Lower lobe of right lung (tissue), 2 donors: Measurements from ENCODE around the gene FARS2. TPM values are rescaled to one million over a fixed set of nuclear protein-coding genes. Genes with fewer than 3 reads are reported as not detected.

Experiments used
- ATAC-seq, 2 donors: fragments of 200-7000 bp; cut with Tn5 transposase; one replicate each; pipeline ENCODE4 v1.9.1; 2020 to 2022; ENCODE audit warnings: mild to moderate bottlenecking in 2 of 2, moderate library complexity in 2 of 2
- DNase-seq: peaks from one replicate; pipeline ENCODE4 v3.0.0-alpha.2; 2020
- H3K27ac ChIP-seq: fragments of 200-600 bp; one replicate; pipeline ENCODE4 v1.8.0; 2022
- H3K27me3 ChIP-seq: fragments of 200-600 bp; one replicate; pipeline ENCODE4 v1.8.0; 2022; ENCODE audit warnings: low read depth
- H3K36me3 ChIP-seq: fragments of 200-600 bp; one replicate; pipeline ENCODE4 v1.8.0; 2022; ENCODE audit warnings: mild to moderate bottlenecking
- H3K4me1 ChIP-seq: fragments of 200-600 bp; one replicate; pipeline ENCODE4 v1.8.0; 2022
- H3K4me3 ChIP-seq: fragments of 200-600 bp; one replicate; pipeline ENCODE4 v1.8.0; 2022; ENCODE audit warnings: mild to moderate bottlenecking
- H3K9me3 ChIP-seq: fragments of 200-600 bp; one replicate; pipeline ENCODE4 v1.8.0; 2022
- CTCF ChIP-seq: fragments of 200-600 bp; IDR thresholded peaks from one replicate; pipeline ENCODE4 v1.8.0; 2022; ENCODE audit warnings: antibody characterized with exemption, mild to moderate bottlenecking
- intact Hi-C: fragments of 100-400 bp; cut with DNase I; formaldehyde crosslinking; loops from one replicate; pipeline ENCODE4 v1.11.0; 2022
- total RNA-seq: library from RNA; stranded (reverse); fragmentation: NEBNext Ultra II Directional; extraction: Animal tissue kit (Norgen Biotek cat#: 25700); gene quantifications from one replicate; pipeline ENCODE4 v1.2.1, GENCODE V29; 2021
- donor health status: DM: no; HTN: yes; CAD: no; lungs with severe emphysema.

The FARS2 gene
- total RNA-seq, 1 donor from 2014 or later: 17.0 TPM

- no peaks in the 10 kb centered on the region for H3K36me3 ChIP-seq
- no peak overlapping the region for H3K27ac ChIP-seq
- intact Hi-C loops: no loop called here
- H3K4me1 ChIP-seq: peaks cover 8% of the 10 kb centered on the region
- H3K27me3 ChIP-seq: no peaks in the 10 kb centered on the region
- no peak overlapping the region for H3K4me3 ChIP-seq
- DNase-seq (no peak), ATAC-seq (no peak)
- H3K9me3 ChIP-seq: no peaks in the 10 kb centered on the region
- TF ChIP-seq CTCF: no peak
These were observed 181.0 kb downstream of the FARS2 start for GRCh38 chr6:5442319-5442718.

- Histone ChIP-seq H3K4me1 (peaks cover 8% of the 10 kb centered on the region), H3K4me3 (no peak overlapping the region), H3K36me3 (no peaks in the 10 kb centered on the region), H3K9me3 (no peaks in the 10 kb centered on the region), H3K27me3 (no peaks in the 10 kb centered on the region), H3K27ac (no peak overlapping the region)
- DNase-seq (no peak), ATAC-seq (no peak)
- intact Hi-C loops: no loop called here
- TF ChIP-seq CTCF: no peak
These were observed 181.6 kb downstream of the FARS2 start for GRCh38 chr6:5442916-5443315.

GRCh38 chr6:5443491-5443890 lies 182.2 kb downstream of the FARS2 start:
- Histone ChIP-seq H3K9me3 (no peaks in the 10 kb centered on the region), H3K4me1 (peaks cover 8% of the 10 kb centered on the region), H3K4me3 (no peak overlapping the region), H3K27me3 (no peaks in the 10 kb centered on the region), H3K27ac (no peak overlapping the region), H3K36me3 (no peaks in the 10 kb centered on the region)
- intact Hi-C loops: no loop called here
- DNase-seq: no peak
- no peak for ATAC-seq
- TF ChIP-seq CTCF: no peak

- no peaks in the 10 kb centered on the region for H3K36me3 ChIP-seq
- intact Hi-C loops: no loop called here
- no peak overlapping the region for H3K27ac ChIP-seq
- H3K4me3 ChIP-seq: no peak overlapping the region
- DNase-seq: no peak
- no peaks in the 10 kb centered on the region for H3K9me3 ChIP-seq
- no peak for ATAC-seq
- H3K4me1 ChIP-seq: peaks cover 8% of the 10 kb centered on the region
- H3K27me3 ChIP-seq: no peaks in the 10 kb centered on the region
- TF ChIP-seq CTCF: no peak
These were observed 185.2 kb downstream of the FARS2 start for GRCh38 chr6:5446362-5447075.

- no peak for TF ChIP-seq CTCF
- no peaks in the 10 kb centered on the region for H3K36me3 ChIP-seq
- DNase-seq: no peak
- intact Hi-C loops: no loop called here
- ATAC-seq: no peak
- H3K9me3 ChIP-seq: no peaks in the 10 kb centered on the region
- no peak overlapping the region for H3K4me3 ChIP-seq
- peaks cover 7% of the 10 kb centered on the region for H3K4me1 ChIP-seq
- H3K27ac ChIP-seq: no peak overlapping the region
- no peaks in the 10 kb centered on the region for H3K27me3 ChIP-seq
These were observed 186.6 kb downstream of the FARS2 start for GRCh38 chr6:5447921-5448320.
